ENCODE data around the gene POGZ. TPM values are rescaled to one million over a fixed set of nuclear protein-coding genes. Genes with fewer than 3 reads are reported as not detected.

The POGZ gene
- total RNA-seq, 4 donors from 2014 or later = 25.8 to 68.2 (median 47.3) TPM

GRCh38 chr1:151403612-151404011, 55.7 kb downstream of the POGZ start:
- H3K27me3 ChIP-seq = no peaks in the 10 kb centered on the region
- no peaks in the 10 kb centered on the region for H3K9me3 ChIP-seq
- H3K4me3 ChIP-seq = no peak overlapping the region
- peaks cover 6 to 28% (median 11%) of the 10 kb centered on the region in 3 donors for H3K4me1 ChIP-seq
- 86 to 93% methylated on average over 2 to 3 of the region's 3 CpGs for WGBS, 2 donors (ENCODE audit: low coverage in 1 of 2)
- peaks cover 0 to 84% of the 10 kb centered on the region in 2 donors for H3K36me3 ChIP-seq
- no peak for ATAC-seq
- no peak overlapping the region for H3K27ac ChIP-seq
- TF ChIP-seq POLR2A (IDR thresholded peaks at IDR 0.05) = no peak
- TF ChIP-seq, protein P1, sequence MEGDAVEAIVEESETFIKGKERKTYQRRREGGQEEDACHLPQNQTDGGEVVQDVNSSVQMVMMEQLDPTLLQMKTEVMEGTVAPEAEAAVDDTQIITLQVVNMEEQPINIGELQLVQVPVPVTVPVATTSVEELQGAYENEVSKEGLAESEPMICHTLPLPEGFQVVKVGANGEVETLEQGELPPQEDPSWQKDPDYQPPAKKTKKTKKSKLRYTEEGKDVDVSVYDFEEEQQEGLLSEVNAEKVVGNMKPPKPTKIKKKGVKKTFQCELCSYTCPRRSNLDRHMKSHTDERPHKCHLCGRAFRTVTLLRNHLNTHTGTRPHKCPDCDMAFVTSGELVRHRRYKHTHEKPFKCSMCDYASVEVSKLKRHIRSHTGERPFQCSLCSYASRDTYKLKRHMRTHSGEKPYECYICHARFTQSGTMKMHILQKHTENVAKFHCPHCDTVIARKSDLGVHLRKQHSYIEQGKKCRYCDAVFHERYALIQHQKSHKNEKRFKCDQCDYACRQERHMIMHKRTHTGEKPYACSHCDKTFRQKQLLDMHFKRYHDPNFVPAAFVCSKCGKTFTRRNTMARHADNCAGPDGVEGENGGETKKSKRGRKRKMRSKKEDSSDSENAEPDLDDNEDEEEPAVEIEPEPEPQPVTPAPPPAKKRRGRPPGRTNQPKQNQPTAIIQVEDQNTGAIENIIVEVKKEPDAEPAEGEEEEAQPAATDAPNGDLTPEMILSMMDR (IDR thresholded peaks at IDR 0.05) = no peak

DNA sequence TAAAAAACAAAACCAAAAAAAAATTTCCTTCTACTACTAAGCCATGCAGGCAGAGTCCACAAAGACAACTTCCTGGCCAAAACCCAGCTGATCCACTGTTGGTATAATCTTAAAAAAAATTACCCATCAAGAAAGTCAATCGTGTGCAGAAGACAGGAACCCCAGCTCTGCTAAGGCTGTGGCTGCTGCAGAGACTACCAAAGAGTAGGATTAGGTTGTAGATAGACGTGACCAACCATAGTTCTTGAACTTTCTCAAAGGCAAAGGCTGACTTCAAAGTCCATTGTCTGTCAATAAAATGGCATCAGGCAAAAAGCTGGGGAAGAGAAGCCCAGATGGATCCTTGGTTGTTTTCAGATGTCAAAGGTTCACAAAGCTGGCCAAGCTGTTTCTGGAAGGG, 56.5 kb downstream of the POGZ start:
- Histone ChIP-seq H3K9me3 (no peaks in the 10 kb centered on the region), H3K36me3 (peaks cover 0 to 76% of the 10 kb centered on the region in 2 donors), H3K27ac (no peak overlapping the region), H3K4me1 (peaks cover 6 to 29% (median 11%) of the 10 kb centered on the region in 3 donors), H3K27me3 (no peaks in the 10 kb centered on the region), H3K4me3 (no peak overlapping the region)
- no peak for ATAC-seq
- TF ChIP-seq POLR2AphosphoS5 (IDR thresholded peaks at IDR 0.05) (no peak), EP300 (IDR thresholded peaks at IDR 0.05) (no peak), POLR2A (IDR thresholded peaks at IDR 0.05) (no peak)
- TF ChIP-seq, protein P1 (IDR thresholded peaks at IDR 0.05) = no peak
- 56% methylated on average over 2 of the region's 2 CpGs; no CpG with 5 or more reads in 1 of the 2 donors for WGBS, 2 donors (ENCODE audit: low coverage in 1 of 2)

GRCh38 chr1:151401860-151402259, 57.4 kb downstream of the POGZ start:
- no peak for ATAC-seq
- 54% methylated on average over 2 of the region's 2 CpGs; no CpG with 5 or more reads in 1 of the 2 donors for WGBS, 2 donors (ENCODE audit: low coverage in 1 of 2)
- H3K4me3 ChIP-seq = no peak overlapping the region
- H3K36me3 ChIP-seq = peaks cover 0 to 66% of the 10 kb centered on the region in 2 donors
- no peaks in the 10 kb centered on the region for H3K27me3 ChIP-seq
- H3K9me3 ChIP-seq = no peaks in the 10 kb centered on the region
- H3K4me1 ChIP-seq = peaks cover 6 to 29% (median 11%) of the 10 kb centered on the region in 3 donors
- peak overlapping the region in 1 of 4 donors; percentile 25 for H3K27ac ChIP-seq
- TF ChIP-seq, protein P1 (IDR thresholded peaks at IDR 0.05) = no peak
- TF ChIP-seq EP300 (IDR thresholded peaks at IDR 0.05) = no peak
- TF ChIP-seq POLR2A (IDR thresholded peaks at IDR 0.05) = no peak
- no peak for TF ChIP-seq POLR2AphosphoS5 (IDR thresholded peaks at IDR 0.05)

GRCh38 chr1:151401125-151401788, 58.0 kb downstream of the POGZ start:
- H3K36me3 ChIP-seq = peaks cover 0 to 60% of the 10 kb centered on the region in 2 donors
- no peak for ATAC-seq
- H3K9me3 ChIP-seq = no peaks in the 10 kb centered on the region
- H3K27ac ChIP-seq = peak overlapping the region in 2 of 4 donors; percentile 88
- TF ChIP-seq POLR2A (IDR thresholded peaks at IDR 0.05) (no peak), POLR2AphosphoS5 (IDR thresholded peaks at IDR 0.05) (no peak), EP300 (IDR thresholded peaks at IDR 0.05) (no peak)
- TF ChIP-seq, protein P1 (IDR thresholded peaks at IDR 0.05) = no peak
- no peaks in the 10 kb centered on the region for H3K27me3 ChIP-seq
- H3K4me3 ChIP-seq = no peak overlapping the region
- 79 to 90% methylated on average over 9 to 11 of the region's 13 CpGs for WGBS, 2 donors (ENCODE audit: low coverage in 1 of 2)
- H3K4me1 ChIP-seq = peaks cover 6 to 29% (median 11%) of the 10 kb centered on the region in 3 donors

All from gastroesophageal sphincter (tissue), 4 donors.